ENCODE results near the gene CNOT4.

CNOT4 gene

DNA sequence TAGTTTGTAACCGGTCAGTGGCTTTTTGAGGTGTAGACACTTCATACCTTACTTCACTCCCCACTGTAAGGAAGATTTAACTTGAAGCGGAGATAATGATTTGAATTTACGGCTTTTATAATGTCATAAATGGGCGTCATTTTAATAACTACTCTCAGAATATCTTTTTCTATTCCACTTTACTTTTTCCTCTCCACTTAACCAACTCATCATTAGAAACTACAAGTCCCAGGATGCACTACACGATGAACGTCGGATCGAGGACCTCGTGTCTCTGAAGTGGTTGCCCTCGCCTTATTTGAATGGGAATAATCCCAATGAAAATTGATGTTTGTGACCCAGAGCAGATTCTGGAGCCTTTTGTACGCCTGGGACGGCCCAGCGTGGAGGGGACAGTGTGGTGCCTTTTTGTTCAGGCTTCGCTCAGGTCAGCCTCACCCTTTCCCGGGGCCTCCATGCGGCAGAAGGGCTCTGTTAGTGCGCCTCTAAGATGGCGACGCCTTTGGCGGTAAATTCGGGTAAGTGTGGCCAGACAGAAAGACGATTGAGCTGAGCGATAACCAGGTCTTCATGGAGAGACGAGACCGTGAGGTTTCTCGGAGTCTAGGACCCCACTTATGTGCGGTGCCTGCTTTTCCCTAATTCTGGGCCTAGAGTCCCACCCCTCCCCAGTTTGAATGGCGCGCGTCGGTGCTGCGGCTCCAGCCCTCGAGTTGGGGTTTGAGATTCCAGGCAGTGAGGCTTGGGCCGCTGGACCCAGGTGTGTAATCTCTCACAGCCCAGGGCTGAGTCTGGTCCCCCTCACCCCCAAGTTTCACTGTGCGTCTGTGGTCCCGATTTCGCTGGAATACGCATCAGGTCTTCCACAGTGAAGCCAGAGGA is 47.8 kb upstream of the CNOT4 start, which contains the start of gene NUP205:
Gene NUP205, plus strand, starts transcription at position 463 of the 882 bp plus-strand sequence. Its CDS starts 28 bp downstream, at position 491.
- peak within 1 kb of the TSS; percentile 89 for H4K12ac ChIP-seq (ENCODE audit: low read depth, low read length)
- peak within 1 kb of the TSS; percentile 67 for H3K18ac ChIP-seq (ENCODE audit: low read length)
- H3K27me3 ChIP-seq (ENCODE audit: insufficient read depth, low read length): no peaks in the 10 kb centered on the region
- H3K4me3 ChIP-seq (ENCODE audit: low read depth, low read length): peak within 1 kb of the TSS; percentile 88
- H2BK5ac ChIP-seq (ENCODE audit: low read depth, low read length, poor library complexity): peak within 1 kb of the TSS; percentile 94
- peak within 1 kb of the TSS; percentile 61 for H3K4me2 ChIP-seq (ENCODE audit: low read length)
- peaks cover 12% of the 10 kb centered on the region for H3K79me1 ChIP-seq (ENCODE audit: low read length)
- H3K4ac ChIP-seq (ENCODE audit: low read depth, low read length): peak within 1 kb of the TSS; percentile 73
- peak within 1 kb of the TSS; percentile 28 for H2AK5ac ChIP-seq (ENCODE audit: low read length)
- no CpG with 5 or more reads among the region's 38 CpGs for WGBS (ENCODE audit: extremely low coverage, insufficient coverage, insufficient read length)
- H3K23ac ChIP-seq (ENCODE audit: low read length): no peak within 1 kb of the TSS
- peaks cover 17% of the 10 kb centered on the region for H3K79me2 ChIP-seq (ENCODE audit: control insufficient read depth, insufficient read depth, low read length, poor library complexity)
- H4K91ac ChIP-seq (ENCODE audit: low read depth, low read length): peak within 1 kb of the TSS; percentile 65
- peak within 1 kb of the TSS; percentile 83 for H2BK120ac ChIP-seq (ENCODE audit: insufficient read depth, low read length, poor library complexity)
- H3K27ac ChIP-seq (ENCODE audit: low read depth, low read length): peak within 1 kb of the TSS; percentile 63
- H2BK12ac ChIP-seq (ENCODE audit: low read length): no peak within 1 kb of the TSS
- peak; percentile 56 to 81 for DNase-seq
- no peaks in the 10 kb centered on the region for H3K9me3 ChIP-seq (ENCODE audit: insufficient read depth, low read depth, low read length)
- H4K8ac ChIP-seq (ENCODE audit: low read depth, low read length): peak within 1 kb of the TSS; percentile 89
- H2AFZ ChIP-seq (ENCODE audit: insufficient read depth, low read length, poor library complexity): peak within 1 kb of the TSS; percentile 90
- no peaks in the 10 kb centered on the region for H3K36me3 ChIP-seq (ENCODE audit: control insufficient read depth in 1 of 2, insufficient read depth in 2 of 2, low read length in 2 of 2)
- H3K9ac ChIP-seq (ENCODE audit: low read length): peak within 1 kb of the TSS; percentile 95
- H3K14ac ChIP-seq (ENCODE audit: low read length): peak within 1 kb of the TSS; percentile 47
- no peaks in the 10 kb centered on the region for H3K4me1 ChIP-seq (ENCODE audit: control insufficient read depth in 1 of 2, insufficient read depth in 2 of 2, low read length in 2 of 2)

DNA sequence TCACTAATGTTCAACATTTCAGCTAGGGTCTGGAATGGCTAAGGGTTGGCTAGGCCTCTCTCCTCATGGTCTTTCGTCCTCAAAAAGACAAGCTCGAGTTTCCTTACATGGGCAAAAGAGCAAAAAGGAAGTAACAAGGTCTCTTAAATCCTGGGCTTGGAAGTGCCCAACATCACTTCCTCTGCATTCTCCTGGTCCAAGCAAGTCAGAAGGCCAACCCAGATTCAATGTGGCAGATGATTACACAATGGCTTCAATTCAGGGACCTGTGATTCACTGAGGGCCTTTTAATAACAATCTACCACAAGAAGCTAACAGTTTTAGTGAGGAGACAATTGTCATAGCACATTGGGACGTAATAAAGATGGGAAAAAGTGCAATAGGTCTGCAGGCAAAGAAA is 43.4 kb upstream of the CNOT4 start:
- H2AFZ ChIP-seq (ENCODE audit: insufficient read depth, low read length, poor library complexity): no peak overlapping the region
- H2AK5ac ChIP-seq (ENCODE audit: low read length): no peak overlapping the region
- no peak overlapping the region for H4K91ac ChIP-seq (ENCODE audit: low read depth, low read length)
- peaks cover 6% of the 10 kb centered on the region for H3K79me2 ChIP-seq (ENCODE audit: control insufficient read depth, insufficient read depth, low read length, poor library complexity)
- no peak overlapping the region for H3K4me3 ChIP-seq (ENCODE audit: low read depth, low read length)
- no peak overlapping the region for H4K12ac ChIP-seq (ENCODE audit: low read depth, low read length)
- no peak overlapping the region for H3K18ac ChIP-seq (ENCODE audit: low read length)
- DNase-seq: no peak
- no peak overlapping the region for H3K14ac ChIP-seq (ENCODE audit: low read length)
- H3K9ac ChIP-seq (ENCODE audit: low read length): no peak overlapping the region
- no peaks in the 10 kb centered on the region for H3K9me3 ChIP-seq (ENCODE audit: insufficient read depth, low read depth, low read length)
- H3K27me3 ChIP-seq (ENCODE audit: insufficient read depth, low read length): no peaks in the 10 kb centered on the region
- no peak overlapping the region for H4K8ac ChIP-seq (ENCODE audit: low read depth, low read length)
- H3K4ac ChIP-seq (ENCODE audit: low read depth, low read length): no peak overlapping the region
- no peak overlapping the region for H2BK5ac ChIP-seq (ENCODE audit: low read depth, low read length, poor library complexity)
- no peak overlapping the region for H2BK120ac ChIP-seq (ENCODE audit: insufficient read depth, low read length, poor library complexity)
- no peaks in the 10 kb centered on the region for H3K36me3 ChIP-seq (ENCODE audit: control insufficient read depth in 1 of 2, insufficient read depth in 2 of 2, low read length in 2 of 2)
- no peak overlapping the region for H2BK12ac ChIP-seq (ENCODE audit: low read length)
- H3K4me1 ChIP-seq (ENCODE audit: control insufficient read depth in 1 of 2, insufficient read depth in 2 of 2, low read length in 2 of 2): no peaks in the 10 kb centered on the region
- no CpG with 5 or more reads among the region's 3 CpGs for WGBS (ENCODE audit: extremely low coverage, insufficient coverage, insufficient read length)
- H3K4me2 ChIP-seq (ENCODE audit: low read length): no peak overlapping the region
- peaks cover 8% of the 10 kb centered on the region for H3K79me1 ChIP-seq (ENCODE audit: low read length)
- H3K27ac ChIP-seq (ENCODE audit: low read depth, low read length): no peak overlapping the region
- H3K23ac ChIP-seq (ENCODE audit: low read length): no peak overlapping the region

DNA sequence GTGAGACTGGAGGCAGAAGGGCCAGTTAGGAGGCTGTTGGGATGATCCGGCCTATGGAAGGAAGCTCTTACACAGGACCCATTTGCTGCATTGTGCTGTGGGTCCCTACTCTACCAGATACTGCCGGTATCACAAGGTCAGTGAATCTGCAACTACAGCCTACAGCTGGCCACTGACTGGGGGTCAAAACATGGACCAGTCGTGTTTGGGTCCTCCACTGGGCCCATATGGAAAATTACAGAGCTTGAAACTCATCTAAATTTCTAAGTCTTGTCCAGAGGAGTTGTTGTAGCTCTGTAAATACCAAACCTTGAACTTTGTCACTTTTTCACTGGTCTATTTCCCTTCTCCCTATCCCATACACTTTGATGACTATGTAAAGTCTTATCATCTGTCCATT is 42.2 kb upstream of the CNOT4 start:
- Histone ChIP-seq H3K4me1 (ENCODE audit: control insufficient read depth in 1 of 2, insufficient read depth in 2 of 2, low read length in 2 of 2) (no peaks in the 10 kb centered on the region), H2BK5ac (ENCODE audit: low read depth, low read length, poor library complexity) (no peak overlapping the region), H2BK12ac (ENCODE audit: low read length) (no peak overlapping the region), H3K4me2 (ENCODE audit: low read length) (no peak overlapping the region), H3K27me3 (ENCODE audit: insufficient read depth, low read length) (no peaks in the 10 kb centered on the region), H3K23ac (ENCODE audit: low read length) (no peak overlapping the region), H3K36me3 (ENCODE audit: control insufficient read depth in 1 of 2, insufficient read depth in 2 of 2, low read length in 2 of 2) (no peaks in the 10 kb centered on the region), H3K14ac (ENCODE audit: low read length) (no peak overlapping the region), H3K4ac (ENCODE audit: low read depth, low read length) (no peak overlapping the region), H4K12ac (ENCODE audit: low read depth, low read length) (no peak overlapping the region), H3K9ac (ENCODE audit: low read length) (no peak overlapping the region), H3K18ac (ENCODE audit: low read length) (no peak overlapping the region), H2AFZ (ENCODE audit: insufficient read depth, low read length, poor library complexity) (no peak overlapping the region), H3K4me3 (ENCODE audit: low read depth, low read length) (no peak overlapping the region), H2AK5ac (ENCODE audit: low read length) (no peak overlapping the region), H3K27ac (ENCODE audit: low read depth, low read length) (no peak overlapping the region), H3K9me3 (ENCODE audit: insufficient read depth, low read depth, low read length) (no peaks in the 10 kb centered on the region), H2BK120ac (ENCODE audit: insufficient read depth, low read length, poor library complexity) (no peak overlapping the region), H4K91ac (ENCODE audit: low read depth, low read length) (no peak overlapping the region), H4K8ac (ENCODE audit: low read depth, low read length) (no peak overlapping the region), H3K79me1 (ENCODE audit: low read length) (no peaks in the 10 kb centered on the region), H3K79me2 (ENCODE audit: control insufficient read depth, insufficient read depth, low read length, poor library complexity) (no peaks in the 10 kb centered on the region)
- no peak for DNase-seq
- no CpG with 5 or more reads among the region's 3 CpGs for WGBS (ENCODE audit: extremely low coverage, insufficient coverage, insufficient read length)

DNA sequence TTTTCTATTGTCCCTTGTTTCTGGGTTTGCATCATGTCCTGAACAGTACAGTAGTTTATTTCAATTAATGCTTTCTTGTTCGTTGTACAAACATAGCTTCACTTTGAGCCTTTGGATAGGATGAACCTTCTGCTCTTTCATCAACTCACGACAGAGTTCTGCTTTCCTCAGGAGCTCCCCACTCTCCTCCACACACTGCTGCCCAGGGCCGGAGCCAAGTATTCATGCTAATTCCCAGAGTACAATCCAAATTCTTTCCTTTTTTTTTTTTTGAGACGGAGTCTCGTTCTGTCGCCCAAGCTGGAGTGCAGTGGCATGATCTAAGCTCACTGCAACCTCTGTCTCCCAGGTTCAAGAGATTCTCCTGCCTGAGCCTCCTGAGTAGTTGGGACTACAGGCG is 40.3 kb upstream of the CNOT4 start:
- H3K18ac ChIP-seq (ENCODE audit: low read length): no peak overlapping the region
- H2BK12ac ChIP-seq (ENCODE audit: low read length): no peak overlapping the region
- H4K12ac ChIP-seq (ENCODE audit: low read depth, low read length): no peak overlapping the region
- H2AK5ac ChIP-seq (ENCODE audit: low read length): no peak overlapping the region
- no peak for DNase-seq
- H3K9ac ChIP-seq (ENCODE audit: low read length): no peak overlapping the region
- no peak overlapping the region for H4K8ac ChIP-seq (ENCODE audit: low read depth, low read length)
- no peak overlapping the region for H3K4me2 ChIP-seq (ENCODE audit: low read length)
- no peak overlapping the region for H2BK5ac ChIP-seq (ENCODE audit: low read depth, low read length, poor library complexity)
- no peaks in the 10 kb centered on the region for H3K79me1 ChIP-seq (ENCODE audit: low read length)
- H3K9me3 ChIP-seq (ENCODE audit: insufficient read depth, low read depth, low read length): no peaks in the 10 kb centered on the region
- no peaks in the 10 kb centered on the region for H3K4me1 ChIP-seq (ENCODE audit: control insufficient read depth in 1 of 2, insufficient read depth in 2 of 2, low read length in 2 of 2)
- no CpG with 5 or more reads among the region's 7 CpGs for WGBS (ENCODE audit: extremely low coverage, insufficient coverage, insufficient read length)
- H3K27ac ChIP-seq (ENCODE audit: low read depth, low read length): no peak overlapping the region
- H3K36me3 ChIP-seq (ENCODE audit: control insufficient read depth in 1 of 2, insufficient read depth in 2 of 2, low read length in 2 of 2): no peaks in the 10 kb centered on the region
- H2AFZ ChIP-seq (ENCODE audit: insufficient read depth, low read length, poor library complexity): no peak overlapping the region
- H4K91ac ChIP-seq (ENCODE audit: low read depth, low read length): no peak overlapping the region
- no peak overlapping the region for H3K4ac ChIP-seq (ENCODE audit: low read depth, low read length)
- no peaks in the 10 kb centered on the region for H3K27me3 ChIP-seq (ENCODE audit: insufficient read depth, low read length)
- H3K79me2 ChIP-seq (ENCODE audit: control insufficient read depth, insufficient read depth, low read length, poor library complexity): no peaks in the 10 kb centered on the region
- H3K4me3 ChIP-seq (ENCODE audit: low read depth, low read length): no peak overlapping the region
- no peak overlapping the region for H3K23ac ChIP-seq (ENCODE audit: low read length)
- H2BK120ac ChIP-seq (ENCODE audit: insufficient read depth, low read length, poor library complexity): no peak overlapping the region
- no peak overlapping the region for H3K14ac ChIP-seq (ENCODE audit: low read length)

All from trophoblast cell (in vitro differentiated cells and primary cell).